ENCODE results near the gene HYDIN.
"Not testable (repeated sequence)": the region's sequence is repeated elsewhere in the genome, so short reads cannot be mapped to it uniquely, and the experiment has no call there.

HYDIN gene

GRCh38 chr16:71218306-71218963 is 12.1 kb downstream of the HYDIN start:
- DNase-seq, result no peak

DNA sequence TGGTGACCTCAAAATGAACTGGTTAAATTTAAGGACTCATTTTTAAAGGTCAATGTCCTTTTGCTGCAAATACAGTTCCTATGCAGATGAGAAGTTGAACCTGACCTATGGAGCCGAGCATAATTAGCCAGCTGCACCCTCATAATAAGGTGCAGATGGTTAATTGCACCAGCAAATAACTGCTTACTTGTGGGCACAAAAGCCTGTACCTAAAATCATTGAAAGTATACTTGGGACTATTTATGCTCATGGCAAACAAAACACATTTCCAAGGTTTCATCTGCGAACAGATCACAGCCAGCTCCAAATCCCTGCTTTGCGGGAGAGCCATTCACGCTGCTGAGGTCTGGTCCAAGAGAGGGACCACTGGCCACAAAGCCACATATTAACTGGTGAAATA is 13.0 kb downstream of the HYDIN start:
- no peak for DNase-seq

- no peak for DNase-seq
Observed at GRCh38 chr16:71216714-71217113, 13.8 kb downstream of the HYDIN start.

GRCh38 chr16:71214746-71215381 is 15.7 kb downstream of the HYDIN start:
- DNase-seq, result no peak

DNA sequence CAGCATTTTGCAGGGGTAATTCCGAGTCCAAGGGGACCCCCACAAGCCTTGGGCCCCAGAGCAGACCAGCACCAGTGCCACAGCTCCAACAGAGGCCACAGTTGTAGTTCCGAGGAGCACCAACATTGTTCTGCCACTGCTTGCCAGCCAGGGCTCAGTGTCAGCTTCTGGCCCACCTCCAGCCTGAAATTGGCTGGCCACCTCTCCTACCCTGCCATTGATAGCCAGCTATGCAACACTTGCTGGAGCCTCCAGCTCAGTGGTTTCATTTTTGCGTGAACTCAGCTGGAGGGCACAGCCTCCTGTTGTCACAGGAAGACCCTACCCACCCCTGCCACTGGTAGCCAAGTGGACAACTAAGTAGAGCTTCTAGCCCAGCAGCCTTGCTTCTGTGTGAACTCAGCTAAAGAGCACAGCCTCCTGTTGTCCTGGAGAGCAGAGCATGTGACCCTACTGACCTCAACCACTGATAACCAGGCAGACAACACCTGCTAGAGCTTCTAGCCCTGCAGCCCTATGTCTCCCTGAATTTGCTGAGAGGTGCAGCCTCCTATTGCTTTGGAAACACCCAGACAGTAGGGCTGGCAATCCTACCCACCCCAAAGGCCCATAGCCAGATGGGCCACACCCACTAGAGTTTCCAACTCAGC is 24.9 kb downstream of the HYDIN start:
- no peak for DNase-seq

DNA sequence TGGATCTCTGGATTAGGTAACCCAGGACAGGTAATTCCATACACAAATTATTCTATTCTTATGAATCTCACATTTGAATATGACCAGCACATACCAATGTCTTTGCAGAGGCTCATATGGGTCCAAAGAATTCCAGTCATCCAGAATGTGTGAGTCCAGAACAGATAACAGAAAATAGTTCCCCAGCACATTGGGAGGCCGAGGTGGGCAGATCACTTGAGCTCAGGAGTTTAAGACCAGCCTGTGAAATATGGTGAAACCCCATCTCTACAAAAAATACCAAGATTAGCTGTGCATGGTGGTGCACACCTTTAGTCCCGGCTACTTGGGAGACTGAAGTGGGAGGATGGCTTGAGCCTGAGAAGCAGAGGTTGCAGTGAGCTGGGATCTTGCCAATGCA is 26.9 kb downstream of the HYDIN start:
- no peak for DNase-seq

DNA sequence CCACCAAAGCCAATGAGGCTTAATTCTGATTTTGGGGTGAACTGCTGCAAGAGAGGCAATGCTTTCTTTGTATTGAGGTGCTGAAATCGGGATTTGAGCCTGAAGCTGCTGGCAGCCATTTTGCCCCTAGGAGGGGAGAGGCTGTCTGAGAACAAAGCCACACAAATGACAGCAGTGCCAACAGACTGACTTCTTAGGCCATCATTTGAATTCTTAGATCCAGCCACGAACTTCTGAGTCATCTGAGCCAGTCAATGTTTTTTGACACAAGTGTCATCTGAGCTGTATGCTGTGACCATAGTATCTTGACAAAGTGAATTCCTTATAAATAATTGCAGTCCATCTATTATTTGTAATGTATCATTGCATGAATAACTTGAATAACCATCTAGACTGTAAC is 29.0 kb downstream of the HYDIN start:
- DNase-seq, result no peak

DNA sequence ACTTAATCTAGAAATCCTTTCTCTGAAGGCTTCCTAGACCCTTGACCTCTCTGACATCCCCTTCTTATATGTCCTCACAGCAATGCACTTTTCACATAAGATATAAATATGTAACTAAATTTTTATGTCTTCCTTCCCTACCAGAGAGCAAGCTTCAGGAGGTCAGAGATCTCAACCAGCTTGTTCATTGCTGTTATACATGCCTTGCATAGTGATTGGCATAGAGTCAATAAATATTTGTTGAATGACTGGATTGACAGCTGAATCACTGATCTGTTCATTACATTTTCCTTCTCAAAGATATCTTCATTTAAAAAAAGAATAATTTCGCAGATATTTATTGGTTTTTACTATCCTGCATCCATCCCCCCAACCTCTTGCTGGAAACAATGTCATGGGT is 29.5 kb downstream of the HYDIN start:
- DNase-seq, result no peak

DNA sequence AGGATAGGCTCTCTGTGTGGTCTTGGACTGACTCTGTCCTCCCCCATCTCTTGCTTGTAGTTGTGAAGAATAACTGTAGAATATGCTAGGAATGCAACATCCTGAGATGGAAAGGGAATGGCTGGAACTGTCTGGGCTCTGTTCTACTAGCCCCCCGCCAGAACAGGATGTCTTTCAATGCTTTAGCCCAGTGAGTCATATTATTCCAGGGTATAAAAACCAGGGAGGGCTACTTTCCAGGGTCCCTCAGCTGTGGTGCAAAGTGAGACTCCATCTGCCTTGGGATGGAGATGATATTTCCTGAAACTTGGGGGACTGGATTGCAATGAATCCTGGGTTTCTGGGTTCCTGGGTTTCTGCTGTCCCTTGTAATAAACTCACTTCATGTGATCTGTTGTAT is 32.1 kb downstream of the HYDIN start:
- DNase-seq, result no peak

- no peak for DNase-seq
Observed at GRCh38 chr16:71192387-71192786, 38.1 kb downstream of the HYDIN start.

- no peak for DNase-seq
Observed at GRCh38 chr16:71188956-71189712, 41.4 kb downstream of the HYDIN start.

DNA sequence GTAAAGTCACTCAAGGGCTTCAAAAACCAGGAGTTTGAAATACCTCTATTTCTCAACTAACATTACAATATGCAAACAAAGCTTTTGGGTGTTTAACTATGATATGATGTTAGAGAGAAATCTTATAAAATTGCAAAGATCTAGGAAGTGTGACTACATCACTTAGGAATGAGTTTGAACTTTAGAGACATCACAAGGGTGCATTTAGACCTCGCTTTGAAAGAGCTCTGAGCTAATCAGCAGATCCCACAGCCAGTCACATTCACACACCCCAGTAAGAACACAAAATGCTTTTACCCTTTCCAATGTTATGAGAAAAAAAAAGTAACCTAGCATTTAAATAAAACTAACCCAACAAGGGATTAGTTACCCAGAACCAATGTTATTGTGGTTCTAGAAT is 45.2 kb downstream of the HYDIN start:
- no peak for DNase-seq

- DNase-seq, result no peak
Observed at GRCh38 chr16:71179569-71179968, 51.0 kb downstream of the HYDIN start.

GRCh38 chr16:71172481-71173207 is 57.9 kb downstream of the HYDIN start:
- DNase-seq, result no peak

DNA sequence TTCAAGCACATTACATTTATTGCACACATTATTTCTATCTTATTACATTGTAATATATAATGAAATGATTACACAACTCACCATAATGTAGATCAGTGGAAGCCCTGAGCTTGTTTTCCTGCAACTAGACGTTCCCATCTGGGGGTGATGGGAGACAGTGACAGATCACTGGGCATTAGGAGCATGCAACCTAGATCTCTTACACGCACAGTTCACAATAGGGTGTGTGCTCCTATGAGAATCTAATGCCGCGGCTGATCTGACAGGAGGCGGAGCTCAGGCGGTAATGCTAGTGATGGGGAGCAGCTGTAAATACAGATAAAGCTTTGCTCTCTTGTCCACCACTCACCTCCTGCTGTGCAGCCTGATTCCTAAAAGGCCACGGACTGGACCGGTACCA is 69.5 kb downstream of the HYDIN start:
- DNase-seq, result not testable (repeated sequence)

DNA sequence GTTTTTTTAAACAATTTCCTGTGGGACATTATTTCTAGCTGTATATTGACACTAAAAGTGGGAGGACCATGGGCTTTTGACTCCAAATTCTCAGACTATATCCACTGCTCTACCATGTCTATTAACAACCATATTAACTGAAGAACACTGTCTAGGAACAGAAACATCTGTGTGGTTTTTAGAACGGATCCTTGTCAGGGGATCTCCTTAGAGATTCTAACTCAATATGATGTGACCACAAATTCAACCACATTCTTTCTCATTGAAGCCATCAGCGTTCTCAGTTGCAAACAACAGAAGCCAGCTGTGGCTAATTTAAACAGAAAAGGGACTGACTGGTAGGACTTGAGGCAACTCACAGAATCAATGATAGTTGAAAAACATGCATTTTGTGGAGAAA is 73.2 kb downstream of the HYDIN start:
- DNase-seq, result not testable (repeated sequence)

- not testable (repeated sequence) for DNase-seq
Observed at GRCh38 chr16:71153329-71153728, 77.2 kb downstream of the HYDIN start.

GRCh38 chr16:71151654-71152053 is 78.9 kb downstream of the HYDIN start:
- not testable (repeated sequence) for DNase-seq

DNA sequence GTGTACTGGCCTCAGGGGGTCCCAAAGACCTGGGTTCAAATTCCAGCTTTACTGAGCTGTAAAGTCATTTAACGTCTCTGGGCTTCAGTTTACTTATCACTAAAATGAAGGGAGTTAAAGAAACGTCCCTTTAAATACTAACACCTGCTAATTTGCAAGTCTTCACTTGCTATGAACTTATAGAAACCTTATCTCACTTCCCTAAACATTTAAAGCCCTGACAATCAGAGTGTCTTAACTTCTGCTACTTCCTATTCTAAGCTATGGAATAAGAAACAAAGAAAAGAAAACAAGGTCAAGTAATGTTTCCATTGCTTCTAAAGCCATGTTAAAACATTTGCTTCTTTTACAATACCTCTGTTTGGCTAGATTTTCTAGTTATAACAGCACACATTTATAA is 87.3 kb downstream of the HYDIN start:
- DNase-seq, result not testable (repeated sequence)

DNA sequence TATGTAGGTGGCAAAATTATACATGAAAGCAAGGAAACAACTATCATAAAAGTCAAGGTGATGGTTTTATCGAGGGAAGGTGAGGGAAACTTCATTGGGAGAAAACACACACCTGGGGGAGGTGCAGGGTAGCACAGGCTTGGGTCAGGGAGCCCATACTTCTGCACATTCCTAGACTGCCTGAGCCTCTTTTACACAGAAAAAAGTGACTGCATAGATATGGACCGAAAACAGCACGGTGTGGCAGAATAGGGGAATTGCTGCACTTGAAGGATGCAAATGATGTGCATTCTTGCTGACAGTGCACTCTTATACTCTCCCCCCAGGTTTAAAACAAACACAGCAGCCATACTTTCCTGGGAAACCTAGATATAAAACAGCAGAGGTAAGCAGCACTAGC is 120.0 kb downstream of the HYDIN start:
- DNase-seq, result not testable (repeated sequence)

- not testable (repeated sequence) for DNase-seq
Observed at GRCh38 chr16:71109656-71110208, 120.8 kb downstream of the HYDIN start.

- DNase-seq, result not testable (repeated sequence)
Observed at GRCh38 chr16:71105881-71106280, 124.6 kb downstream of the HYDIN start.

- DNase-seq, result not testable (repeated sequence)
Observed at GRCh38 chr16:71083573-71083972, 146.9 kb downstream of the HYDIN start.

Measured in NCI-H774 (cell line).